ENCODE measurements around the gene SLX9.

The SLX9 gene

GRCh38 chr21:45026066-45026745, 86.4 kb downstream of the SLX9 start:
- H3K27ac ChIP-seq (ENCODE audit: low read length): no peak overlapping the region
- H3K4me3 ChIP-seq (ENCODE audit: low read length): no peak overlapping the region

More at GRCh38 chr21:45026066-45026745, 86.4 kb downstream of the SLX9 start:
- Histone ChIP-seq H3K4me1 (ENCODE audit: insufficient read depth, low read length) (peaks cover 8% of the 10 kb centered on the region; the same call in 1 of the 2 replicates), H3K36me3 (ENCODE audit: insufficient read depth, low read depth, low read length) (no peaks in the 10 kb centered on the region), H3K9me3 (ENCODE audit: insufficient read depth, low read depth, low read length) (no peaks in the 10 kb centered on the region), H3K9ac (ENCODE audit: low read depth, low read length) (no peak overlapping the region), H3K27me3 (ENCODE audit: insufficient read depth, low read length) (peaks cover 9% of the 10 kb centered on the region; the same call in 1 of the 2 replicates)

Data from iPS-20b (cell line).